ENCODE data around the gene VPS51.
"Not testable (repeated sequence)": the region's sequence is repeated elsewhere in the genome, so short reads cannot be mapped to it uniquely, and the experiment has no call there.

VPS51 gene

DNA sequence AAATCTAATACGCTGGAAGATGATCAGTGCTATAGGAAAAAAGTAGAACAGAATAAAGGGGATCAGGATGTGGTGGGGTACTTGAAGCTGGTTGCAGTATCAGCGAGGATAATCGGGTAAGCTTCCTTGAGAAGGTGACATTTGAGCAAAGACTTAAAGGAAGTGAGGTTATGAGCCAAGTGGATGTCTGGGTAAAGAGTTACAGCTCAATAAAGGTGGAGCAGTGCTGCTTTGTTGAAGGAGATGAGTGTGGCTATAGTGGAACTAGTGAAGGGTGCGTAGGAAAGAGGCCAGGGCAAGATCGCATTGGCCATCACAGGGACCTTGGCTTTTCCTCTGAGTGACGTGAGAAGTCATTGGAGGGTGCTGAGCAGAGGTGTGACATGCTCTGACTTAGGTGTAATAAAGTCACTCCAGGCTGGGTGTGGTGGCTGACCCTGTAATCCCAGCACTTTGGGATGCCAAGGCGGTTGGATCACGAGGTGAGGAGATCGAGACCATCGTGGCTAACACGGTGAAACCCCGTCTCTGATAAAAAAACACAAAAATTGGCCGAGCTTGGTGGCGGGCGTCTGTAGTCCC, 40.6 kb downstream of the VPS51 start:
- FAIRE-seq, result no peak

DNA sequence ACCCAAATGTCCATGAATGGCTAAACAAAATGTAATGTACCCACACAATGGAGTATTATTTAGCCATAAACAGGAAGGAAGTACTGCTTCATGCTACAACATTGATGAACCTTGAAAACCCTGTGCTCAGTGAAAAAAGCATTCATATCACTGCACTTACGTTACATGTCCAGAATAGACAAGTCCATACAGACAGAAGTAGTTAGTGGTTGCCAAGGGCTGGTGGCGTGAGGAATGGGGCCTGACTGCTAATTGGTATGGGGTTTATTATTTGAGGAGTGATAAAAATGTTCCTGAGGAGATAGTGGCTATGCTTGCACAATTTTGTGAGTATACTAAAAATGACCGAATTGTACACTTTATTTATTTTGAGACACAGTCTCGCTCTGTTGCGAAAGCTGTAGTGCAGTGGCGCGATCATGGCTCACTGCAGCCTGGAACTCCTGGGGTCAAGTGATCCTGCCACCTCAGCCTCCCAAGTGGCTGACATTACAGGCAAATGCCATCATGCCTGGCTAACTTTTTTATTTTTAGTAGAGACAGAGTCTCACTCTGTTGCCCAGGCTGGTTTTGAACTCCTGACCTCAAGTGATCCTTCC, 46.0 kb downstream of the VPS51 start:
- FAIRE-seq, result no peak

DNA sequence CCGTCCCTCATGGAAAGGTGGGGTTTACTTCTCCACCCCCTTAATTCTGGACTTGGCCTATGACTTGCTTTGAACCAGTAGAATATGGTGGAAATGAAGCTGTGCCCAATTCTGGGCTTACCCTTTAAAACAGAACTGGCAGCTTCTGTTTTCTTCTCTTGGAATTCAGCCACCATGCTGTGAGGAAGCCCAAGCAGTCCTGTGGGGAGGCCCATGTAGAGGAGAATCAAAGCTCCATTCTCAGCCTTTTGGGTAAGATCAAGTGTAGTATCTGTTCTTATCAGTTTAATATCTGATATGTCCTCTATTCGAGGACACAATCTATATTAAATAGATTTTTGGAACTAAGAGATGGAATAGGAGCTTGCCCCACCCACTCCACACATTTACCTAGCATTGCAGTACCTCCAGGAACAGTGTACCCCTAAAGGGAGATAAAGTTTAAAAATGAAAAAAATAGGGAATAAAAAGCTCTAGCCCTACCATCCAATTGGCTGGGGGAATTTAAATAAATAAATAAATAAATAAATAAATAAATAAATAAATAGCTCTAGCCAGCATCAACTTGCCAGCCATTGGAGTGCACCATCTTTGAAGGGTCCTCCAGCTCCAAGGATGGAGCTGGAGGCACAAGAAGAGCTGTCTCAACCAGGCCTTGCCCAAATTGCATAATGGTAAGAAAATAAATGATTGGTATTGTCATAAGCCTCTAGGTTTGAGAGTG, 51.5 kb downstream of the VPS51 start:
- no peak for FAIRE-seq

DNA sequence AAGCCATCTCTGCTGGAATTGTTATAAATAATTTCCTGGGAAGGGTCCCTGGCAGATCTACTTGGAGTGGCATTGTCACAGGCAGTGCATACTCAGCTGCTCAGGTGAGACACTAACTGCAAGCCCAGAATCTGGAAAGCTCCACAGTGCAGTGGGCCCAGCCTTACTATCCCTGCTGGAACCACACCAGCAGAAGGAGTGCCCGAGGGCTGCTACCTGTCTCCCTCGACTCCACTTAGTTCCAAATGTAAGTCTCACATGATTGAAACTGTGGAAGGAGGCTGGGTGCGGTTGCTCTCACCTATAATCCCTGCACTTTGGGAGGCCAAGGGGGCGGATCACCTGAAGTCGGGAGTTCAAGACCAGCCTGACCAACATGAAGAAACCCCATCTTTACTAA, 52.6 kb downstream of the VPS51 start:
- no peak for FAIRE-seq

DNA sequence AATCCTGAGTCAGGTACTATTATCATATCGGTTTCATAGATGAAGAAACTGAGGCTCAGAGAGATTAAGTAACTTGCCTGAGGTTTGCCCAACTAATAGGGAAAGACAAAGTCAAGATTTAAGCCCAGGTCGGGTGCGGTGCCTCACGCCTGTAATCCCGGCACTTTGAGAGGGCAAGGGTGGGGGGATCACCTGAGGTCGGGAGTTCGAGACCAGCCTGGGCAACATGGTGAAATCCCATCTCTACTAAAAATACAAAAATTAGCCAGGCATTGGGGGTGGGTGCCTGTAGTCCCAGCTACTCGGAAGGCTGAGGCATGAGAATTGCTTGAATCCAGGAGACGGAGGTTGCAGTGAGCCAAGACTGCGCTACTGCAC, 54.1 kb downstream of the VPS51 start:
- not testable (repeated sequence) for FAIRE-seq

DNA sequence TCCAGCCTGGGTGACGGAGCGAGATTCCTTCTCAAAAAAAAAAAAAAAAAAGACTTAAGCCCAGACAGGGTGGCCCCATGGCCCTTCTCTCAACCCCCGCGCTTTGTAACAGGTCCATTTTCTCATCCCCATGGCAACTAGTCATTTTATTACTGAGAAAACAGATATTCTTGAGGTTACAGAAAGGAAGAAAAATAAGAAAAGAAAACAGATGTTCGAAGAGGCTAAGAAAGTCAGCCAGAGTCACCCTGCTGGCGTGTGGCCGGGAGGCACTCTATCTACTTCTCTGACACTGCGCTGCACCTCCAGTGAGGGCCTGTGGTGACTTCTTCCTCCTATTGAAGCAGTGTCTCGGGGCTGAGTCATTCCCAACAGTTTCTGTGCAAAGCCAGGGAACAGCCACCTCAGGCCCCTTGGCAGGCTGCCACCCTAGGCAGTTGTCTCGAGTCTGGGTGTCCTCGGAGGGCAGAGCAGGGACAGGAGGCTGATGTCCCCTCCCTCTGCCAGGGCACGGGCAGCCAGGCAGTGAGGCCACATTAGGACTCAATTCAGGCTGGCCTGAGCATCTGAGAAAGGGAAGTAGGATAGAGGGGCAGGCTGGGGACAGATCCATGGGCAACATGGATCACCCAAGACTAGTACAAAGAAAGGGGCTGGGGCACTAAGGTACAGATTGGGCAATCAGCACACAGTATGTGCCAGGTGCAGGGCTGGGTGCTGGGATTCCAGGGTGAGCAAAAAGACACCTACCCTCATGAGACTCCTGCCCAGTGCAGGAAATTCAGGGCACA, 54.7 kb downstream of the VPS51 start:
- FAIRE-seq, result no peak

DNA sequence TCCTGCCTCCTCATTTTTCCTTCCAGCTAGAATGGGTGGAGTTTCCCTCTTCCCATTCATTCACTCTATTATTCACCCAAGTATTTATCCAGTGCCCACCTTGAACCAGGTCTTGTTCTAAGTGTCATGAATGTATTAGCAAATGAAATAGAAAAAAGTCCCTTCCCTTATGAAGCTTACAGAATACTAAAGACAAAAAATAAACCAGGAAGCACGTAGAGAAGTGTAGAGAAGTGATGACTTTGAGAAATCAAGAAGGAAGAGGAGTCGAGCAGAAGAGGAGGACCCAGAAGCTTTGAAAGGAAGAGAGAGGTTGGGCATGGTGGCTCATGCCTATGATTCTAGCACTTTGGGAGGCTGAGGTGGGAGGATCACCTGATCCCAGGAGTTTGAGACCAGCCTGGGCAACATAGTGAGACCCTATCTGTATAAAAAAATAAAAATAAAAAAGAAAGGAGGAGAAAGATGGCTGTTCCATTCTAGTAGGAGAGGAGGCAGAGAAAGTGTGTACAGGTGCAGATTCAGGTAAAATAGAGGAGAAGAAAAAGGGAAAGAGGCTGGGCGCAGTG, 55.4 kb downstream of the VPS51 start:
- no peak for FAIRE-seq

DNA sequence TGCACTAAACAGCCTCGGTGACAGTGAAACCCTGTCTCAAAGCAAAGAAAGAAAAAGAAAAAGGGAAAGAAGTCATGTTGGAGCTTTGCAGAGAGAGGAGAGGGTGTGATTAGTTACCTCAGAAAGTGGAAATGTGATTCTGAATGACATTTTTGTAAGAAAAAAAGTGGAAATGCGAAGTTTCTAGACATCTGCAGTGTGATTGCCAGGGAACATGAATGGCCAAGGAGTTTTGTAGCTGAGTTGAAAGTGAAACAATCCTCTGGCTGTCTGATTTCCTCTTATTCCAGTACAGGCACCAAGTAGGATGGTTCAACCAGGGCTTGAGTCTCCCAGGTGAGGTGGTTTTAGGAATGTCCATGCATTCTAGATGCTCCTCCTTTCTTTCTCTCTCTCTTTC, 56.1 kb downstream of the VPS51 start:
- no peak for FAIRE-seq

DNA sequence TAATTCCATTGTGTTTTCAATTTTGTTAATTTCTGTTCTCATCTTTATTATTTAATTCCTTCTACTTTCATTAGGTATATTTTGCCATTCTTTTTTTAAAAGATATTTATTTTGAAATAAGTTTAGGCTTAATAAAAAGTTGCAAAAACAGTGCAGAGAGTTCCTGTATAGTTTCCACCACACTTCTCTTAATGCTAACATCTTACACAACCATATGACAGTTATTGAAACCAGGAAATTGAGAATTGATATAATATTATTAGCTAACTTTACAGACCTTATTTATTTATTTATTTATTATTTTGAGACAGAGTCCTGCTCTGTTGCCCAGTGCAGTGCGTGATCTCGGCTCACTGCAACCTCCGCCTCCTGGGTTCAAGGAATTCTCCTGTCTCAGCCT, 60.2 kb downstream of the VPS51 start:
- FAIRE-seq, result no peak

DNA sequence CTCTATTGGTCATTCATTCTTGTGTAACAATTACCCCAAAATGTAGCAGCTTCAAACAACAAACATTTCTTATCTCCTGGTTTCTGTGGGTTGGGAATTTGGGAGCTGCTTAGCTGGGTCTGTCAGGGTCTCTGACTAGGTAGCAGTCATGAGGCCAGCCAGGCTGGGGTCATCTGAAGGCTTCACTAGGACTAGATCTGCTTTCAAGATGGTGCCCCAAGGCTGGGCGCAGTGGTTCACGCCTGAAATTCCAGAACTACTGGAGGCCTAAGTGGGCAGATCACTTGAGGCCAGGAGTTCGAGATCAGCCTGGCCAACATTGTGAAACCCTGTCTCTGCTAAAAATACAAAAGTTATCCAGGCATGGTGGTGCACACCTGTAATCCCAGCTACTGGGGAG, 60.9 kb downstream of the VPS51 start:
- FAIRE-seq, result no peak

DNA sequence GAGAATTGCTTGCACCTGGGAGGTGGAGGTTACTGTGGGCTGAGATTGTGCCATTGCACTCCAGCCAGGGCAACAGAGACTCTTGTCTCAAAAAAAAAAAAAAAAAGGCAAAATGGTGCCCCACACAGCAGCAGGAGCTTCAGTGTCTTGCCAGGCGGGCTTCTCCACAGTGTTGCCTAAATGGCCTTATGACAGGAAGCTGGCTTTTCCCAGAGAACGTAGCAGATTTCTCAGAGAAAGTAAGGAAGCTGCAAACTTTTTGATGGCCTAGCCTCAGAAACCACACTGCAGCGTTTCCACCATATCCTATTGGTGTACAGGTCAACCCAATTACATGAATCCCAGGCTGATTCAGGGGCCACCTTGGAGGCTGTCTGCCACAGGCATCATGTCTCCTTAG, 61.3 kb downstream of the VPS51 start:
- FAIRE-seq, result no peak

DNA sequence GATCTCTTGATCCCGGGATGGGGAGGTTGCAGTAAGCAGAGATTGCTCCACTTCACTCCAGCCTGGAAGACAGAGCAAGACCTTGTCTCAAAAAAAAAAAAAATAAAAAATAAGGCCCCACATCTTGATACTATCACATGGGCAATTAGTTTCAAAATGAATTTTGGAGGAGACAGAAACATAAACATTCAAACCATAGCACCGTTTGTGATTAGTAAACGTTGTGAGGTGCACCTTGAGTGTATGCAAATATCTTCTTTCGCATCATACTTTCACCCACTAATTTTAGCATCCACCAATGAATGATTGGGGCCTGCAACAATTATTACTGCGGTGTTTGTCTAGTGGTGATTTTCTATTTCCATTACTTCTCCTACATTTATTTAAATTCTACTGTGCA, 63.0 kb downstream of the VPS51 start:
- FAIRE-seq, result no peak

DNA sequence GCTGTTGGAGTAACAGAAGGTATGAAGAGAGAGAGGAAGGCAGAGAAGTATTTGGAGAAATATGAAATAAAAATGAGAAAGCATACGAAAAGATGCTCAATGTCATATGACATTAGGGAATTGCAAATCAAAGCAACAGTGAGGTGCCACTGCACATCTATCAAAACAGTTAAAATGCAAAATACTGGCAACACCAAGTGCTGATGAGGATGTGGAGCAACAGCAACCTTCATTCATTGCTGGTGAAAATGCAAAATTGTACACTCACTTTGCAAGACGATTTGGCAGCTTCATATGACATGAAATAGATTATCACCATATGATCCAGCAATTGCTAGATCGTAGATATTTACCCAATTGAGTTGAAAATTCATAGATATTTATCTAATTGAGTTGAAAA, 64.6 kb downstream of the VPS51 start:
- no peak for FAIRE-seq
